Left colon (tissue), 2 donors: ENCODE results near the gene PGAP3. TPM values are rescaled to one million over a fixed set of nuclear protein-coding genes. Genes with fewer than 3 reads are reported as not detected.
"Not testable (repeated sequence)": the region's sequence is repeated elsewhere in the genome, so short reads cannot be mapped to it uniquely, and the experiment has no call there.

ENCODE experiments used
- ATAC-seq: fragments of 200-7000 bp; cut with Tn5 transposase; one replicate; pipeline ENCODE4 v1.9.1; 2020; ENCODE audit warnings: mild to moderate bottlenecking, moderate library complexity
- DNase-seq, 2 donors: peaks; one replicate each; pipeline ENCODE4 v3.0.0-alpha.2; 2020
- intact Hi-C, 2 donors: fragments of 100-400 bp; cut with DNase I in 1 of 2; cut with micrococcal nuclease in 1 of 2; formaldehyde crosslinking; loops; one replicate each; pipeline versions ENCODE4 v1.11.2 to v1.14.0; 2022; cut with DNase I, micrococcal nuclease
- total RNA-seq, 2 donors: library from RNA; stranded (reverse); fragmentation: NEBNext Ultra II Directional; extraction: Animal tissue kit (Norgen Biotek cat#: 25700); gene quantifications; one replicate each; pipeline ENCODE4 v1.2.1, GENCODE V29; 2021
- donor health status: DM: no; HTN: no; CAD: no.
- donor health status: DM: yes; HTN: yes; CAD: no.

The PGAP3 gene
- total RNA-seq, 2 donors from 2014 or later: 46.1 to 56.1 TPM

GRCh38 chr17:39716879-39717536 is 29.2 kb upstream of the PGAP3 start:
- intact Hi-C loops: no loop called here
- DNase-seq (peak; percentile 78 to 79), ATAC-seq (peak; percentile 86)

GRCh38 chr17:39716073-39716818 is 28.4 kb upstream of the PGAP3 start:
- peak in 1 of 2 donors; percentile 17 for DNase-seq
- ATAC-seq: peak; percentile 34
- intact Hi-C loops: no loop called here

GRCh38 chr17:39715375-39716072 is 27.7 kb upstream of the PGAP3 start:
- ATAC-seq: no peak
- DNase-seq: peak in 1 of 2 donors; percentile 16
- intact Hi-C loops: no loop called here

- intact Hi-C loops: no loop called here
- no peak for DNase-seq
- ATAC-seq: no peak
These were observed 26.4 kb upstream of the PGAP3 start for GRCh38 chr17:39714234-39714633.

- ATAC-seq: no peak
- DNase-seq: no peak
- intact Hi-C loops: no loop called here
These were observed 24.0 kb upstream of the PGAP3 start for GRCh38 chr17:39711851-39712250.

- DNase-seq, ATAC-seq, intact Hi-C loops: not testable (repeated sequence)
These were observed 23.2 kb upstream of the PGAP3 start for GRCh38 chr17:39711071-39711470.

GRCh38 chr17:39709998-39710964 is 22.4 kb upstream of the PGAP3 start:
- intact Hi-C loops: no loop called here
- no peak for ATAC-seq
- no peak for DNase-seq

- intact Hi-C loops: no loop called here
- DNase-seq (no peak), ATAC-seq (no peak)
These were observed 21.6 kb upstream of the PGAP3 start for GRCh38 chr17:39709319-39709997.

- DNase-seq (peak; percentile 71 to 82), ATAC-seq (peak; percentile 75)
- intact Hi-C loops: no loop called here
These were observed 19.1 kb upstream of the PGAP3 start for GRCh38 chr17:39706921-39707337.

GRCh38 chr17:39706383-39706782 is 18.5 kb upstream of the PGAP3 start:
- peak; percentile 6 for ATAC-seq
- DNase-seq: no peak
- intact Hi-C loops: no loop called here

- intact Hi-C loops: no loop called here
These were observed 18.0 kb upstream of the PGAP3 start for GRCh38 chr17:39705786-39706348.

GRCh38 chr17:39704821-39705551 is 17.1 kb upstream of the PGAP3 start:
- DNase-seq: no peak
- intact Hi-C loops: no loop called here
- no peak for ATAC-seq

More at GRCh38 chr17:39705786-39706348, 18.0 kb upstream of the PGAP3 start:
- ATAC-seq: peak; percentile 62
- DNase-seq: peak; percentile 66 to 85

- DNase-seq: no peak
These were observed 16.1 kb upstream of the PGAP3 start for GRCh38 chr17:39703913-39704312.

GRCh38 chr17:39702901-39703893 is 15.3 kb upstream of the PGAP3 start:
- intact Hi-C loops: no loop called here
- DNase-seq (no peak), ATAC-seq (no peak)

More at GRCh38 chr17:39703913-39704312, 16.1 kb upstream of the PGAP3 start:
- ATAC-seq: no peak
- intact Hi-C loops: no loop called here

GRCh38 chr17:39701784-39702422 is 14.0 kb upstream of the PGAP3 start:
- ATAC-seq (no peak), DNase-seq (no peak)
- intact Hi-C loops: no loop called here
